AG09309 (cell line): ENCODE data around the gene KRIT1.

Experiments
- DNase-seq: peaks from one replicate; pipeline ENCODE4 v3.0.0-alpha.2; 2010; ENCODE audit warnings: low read depth
- H3K4me3 ChIP-seq: 2 replicates; pipeline ENCODE4 v1.5.1; 2011; ENCODE audit warnings: mild to moderate bottlenecking, low read depth, low read length, moderate library complexity; ENCODE audit not compliant: control insufficient read depth
- CTCF ChIP-seq: IDR thresholded peaks from 2 replicates; pipeline ENCODE4 v1.5.1; 2011; ENCODE audit warnings: mild to moderate bottlenecking, low read depth, low read length, inconsistent platforms; ENCODE audit not compliant: insufficient read depth, control insufficient read depth; ENCODE audit errors: missing control alignments

KRIT1 gene

GRCh38 chr7:92156990-92157389 lies 88.7 kb downstream of the KRIT1 start:
- no peak for TF ChIP-seq CTCF

GRCh38 chr7:92155108-92155739 lies 90.5 kb downstream of the KRIT1 start:
- no peak overlapping the region for H3K4me3 ChIP-seq
- TF ChIP-seq CTCF, result no peak
- no peak for DNase-seq

More at GRCh38 chr7:92156990-92157389, 88.7 kb downstream of the KRIT1 start:
- no peak overlapping the region for H3K4me3 ChIP-seq
- DNase-seq, result no peak

GRCh38 chr7:92150450-92151017 lies 95.2 kb downstream of the KRIT1 start:
- H3K4me3 ChIP-seq, result no peak overlapping the region
- no peak for TF ChIP-seq CTCF
- no peak for DNase-seq

- H3K4me3 ChIP-seq, result no peak overlapping the region
- no peak for TF ChIP-seq CTCF
- DNase-seq, result no peak
Measured at GRCh38 chr7:92149736-92150239, 95.9 kb downstream of the KRIT1 start.
